Suprapubic skin (tissue), 4 donors: ENCODE data around the gene CDK5RAP3. TPM values are rescaled to one million over a fixed set of nuclear protein-coding genes. Genes with fewer than 3 reads are reported as not detected.

Experiments
- DNase-seq, 2 donors: peaks; one replicate each; pipeline ENCODE4 v3.0.0-alpha.2; 2019; ENCODE audit warnings: low spot score in 2 of 2
- H3K27ac ChIP-seq: fragments of 200-600 bp; sonication (generic); one replicate; pipeline ENCODE4 v1.5.1; 2019
- H3K27me3 ChIP-seq: fragments of 200-600 bp; sonication (generic); one replicate; pipeline ENCODE4 v1.5.1; 2019
- H3K36me3 ChIP-seq: fragments of 200-600 bp; sonication (generic); one replicate; pipeline ENCODE4 v1.5.1; 2019
- H3K4me1 ChIP-seq: fragments of 200-600 bp; sonication (generic); one replicate; pipeline ENCODE4 v1.5.1; 2019
- H3K4me3 ChIP-seq: fragments of 200-600 bp; sonication (generic); one replicate; pipeline ENCODE4 v1.5.1; 2019; ENCODE audit warnings: mild to moderate bottlenecking
- H3K9me3 ChIP-seq: fragments of 200-600 bp; sonication (generic); one replicate; pipeline ENCODE4 v1.5.1; 2019
- CTCF ChIP-seq, 2 donors: fragments of 200-600 bp in 1 of 2; fragments of 450-650 bp in 1 of 2; sonication (generic) in 1 of 2; IDR thresholded peaks; one replicate each; pipeline ENCODE4 v1.5.1; 2016 to 2019; ENCODE audit warnings: antibody characterized with exemption in 2 of 2, mild to moderate bottlenecking in 1 of 2, moderate library complexity in 1 of 2
- EP300 ChIP-seq: sonication (generic); formaldehyde crosslinking; IDR thresholded peaks from one replicate; pipeline ENCODE4 v1.6.1; 2017; ENCODE audit warnings: antibody characterized with exemption
- POLR2A ChIP-seq, 2 donors: fragments of 450-650 bp; IDR thresholded peaks; one replicate each; pipeline ENCODE4 v1.6.1; 2017; ENCODE audit warnings: antibody characterized with exemption in 2 of 2, mild to moderate bottlenecking in 2 of 2, moderate library complexity in 2 of 2
- POLR2AphosphoS5 ChIP-seq, 3 donors: sonication (generic); formaldehyde crosslinking; IDR thresholded peaks; one replicate each; pipeline ENCODE4 v1.6.1; 2017; ENCODE audit warnings: antibody characterized with exemption in 3 of 3
- WGBS: methylation state at CpG from one replicate; pipeline ENCODE4 v1.1.5; 2018; 5-methylcytosine and 5-hydroxymethylcytosine counted together
- total RNA-seq, 4 donors: library from RNA; depleted of rRNA; stranded (reverse); fragments of >200 nt; gene quantifications; one replicate each; pipeline ENCODE4 v1.1.0, GENCODE V29; 2016

Gene CDK5RAP3
- total RNA-seq, 4 donors from 2014 or later, result 100 to 296 (median 142) TPM

- Histone ChIP-seq H3K27ac (no peak overlapping the region), H3K4me3 (no peak overlapping the region), H3K27me3 (no peaks in the 10 kb centered on the region), H3K36me3 (no peaks in the 10 kb centered on the region), H3K9me3 (no peaks in the 10 kb centered on the region), H3K4me1 (peaks cover 6% of the 10 kb centered on the region)
- TF ChIP-seq POLR2AphosphoS5 (IDR thresholded peaks at IDR 0.05), result no peak
- TF ChIP-seq POLR2A (IDR thresholded peaks at IDR 0.05), result no peak
- TF ChIP-seq EP300, result no peak
- no peak for TF ChIP-seq CTCF (IDR thresholded peaks at IDR 0.05)
- WGBS, result 69% methylated on average over 13 of the region's 14 CpGs
- DNase-seq, result no peak
Measured at GRCh38 chr17:47990962-47991731, 20.2 kb downstream of the CDK5RAP3 start.

GRCh38 chr17:47992216-47992615 lies 21.3 kb downstream of the CDK5RAP3 start:
- Histone ChIP-seq H3K36me3 (no peaks in the 10 kb centered on the region), H3K4me3 (no peak overlapping the region), H3K9me3 (no peaks in the 10 kb centered on the region), H3K27me3 (no peaks in the 10 kb centered on the region), H3K4me1 (peaks cover 6% of the 10 kb centered on the region), H3K27ac (no peak overlapping the region)
- 73% methylated on average over 4 of the region's 4 CpGs for WGBS
- no peak for TF ChIP-seq EP300
- no peak for TF ChIP-seq POLR2AphosphoS5 (IDR thresholded peaks at IDR 0.05)
- TF ChIP-seq POLR2A (IDR thresholded peaks at IDR 0.05), result no peak
- TF ChIP-seq CTCF (IDR thresholded peaks at IDR 0.05), result no peak
- DNase-seq, result no peak

GRCh38 chr17:47993031-47993564 lies 22.2 kb downstream of the CDK5RAP3 start:
- Histone ChIP-seq H3K4me3 (no peak overlapping the region), H3K9me3 (no peaks in the 10 kb centered on the region), H3K27ac (no peak overlapping the region), H3K27me3 (no peaks in the 10 kb centered on the region), H3K4me1 (no peaks in the 10 kb centered on the region), H3K36me3 (no peaks in the 10 kb centered on the region)
- WGBS, result 72% methylated on average over 9 of the region's 9 CpGs
- TF ChIP-seq POLR2AphosphoS5 (IDR thresholded peaks at IDR 0.05) (no peak), POLR2A (IDR thresholded peaks at IDR 0.05) (no peak), EP300 (no peak), CTCF (IDR thresholded peaks at IDR 0.05) (no peak)
- DNase-seq, result no peak

GRCh38 chr17:47993964-47994363 lies 23.1 kb downstream of the CDK5RAP3 start:
- H3K9me3 ChIP-seq, result no peaks in the 10 kb centered on the region
- H3K27me3 ChIP-seq, result no peaks in the 10 kb centered on the region
- no peaks in the 10 kb centered on the region for H3K36me3 ChIP-seq
- no peak for DNase-seq
- no peak overlapping the region for H3K27ac ChIP-seq
- TF ChIP-seq POLR2AphosphoS5 (IDR thresholded peaks at IDR 0.05) (no peak), EP300 (no peak), POLR2A (IDR thresholded peaks at IDR 0.05) (no peak), CTCF (IDR thresholded peaks at IDR 0.05) (no peak)
- H3K4me3 ChIP-seq, result no peak overlapping the region
- WGBS, result 84% methylated on average over 5 of the region's 5 CpGs
- H3K4me1 ChIP-seq, result no peaks in the 10 kb centered on the region

- H3K9me3 ChIP-seq, result no peaks in the 10 kb centered on the region
- H3K27me3 ChIP-seq, result no peaks in the 10 kb centered on the region
- WGBS, result 100% methylated on average over 3 of the region's 4 CpGs
- H3K27ac ChIP-seq, result no peak overlapping the region
- no peak overlapping the region for H3K4me3 ChIP-seq
- H3K4me1 ChIP-seq, result no peaks in the 10 kb centered on the region
- no peak for TF ChIP-seq POLR2A (IDR thresholded peaks at IDR 0.05)
- TF ChIP-seq POLR2AphosphoS5 (IDR thresholded peaks at IDR 0.05), result no peak
- no peak for TF ChIP-seq EP300
- TF ChIP-seq CTCF (IDR thresholded peaks at IDR 0.05), result no peak
- DNase-seq, result no peak
- H3K36me3 ChIP-seq, result no peaks in the 10 kb centered on the region
Measured at GRCh38 chr17:47994724-47995123, 23.8 kb downstream of the CDK5RAP3 start.
